ENCODE measurements around the gene TMEM237.

TMEM237 gene

DNA sequence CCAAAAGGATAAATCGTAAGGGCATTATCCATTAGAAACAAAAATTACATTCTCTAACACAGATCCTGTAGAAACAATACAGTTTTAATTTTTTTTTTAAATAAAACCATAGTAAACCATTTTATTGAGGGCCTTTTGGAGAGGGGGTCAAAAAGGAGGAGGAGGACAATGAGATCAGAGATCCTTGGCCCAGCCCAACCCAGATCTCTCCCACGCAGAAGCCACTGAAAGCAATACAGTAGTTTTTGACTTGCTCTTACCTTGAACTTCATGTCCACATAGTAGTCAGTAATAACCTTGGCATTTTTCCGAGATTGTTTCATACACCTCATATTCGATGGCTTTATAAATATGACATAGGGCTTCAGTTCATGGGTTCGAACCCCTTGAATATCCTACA lies 4.1 kb upstream of the TMEM237 start:
- DNase-seq (ENCODE audit: extremely low spot score), result no peak
- TF ChIP-seq, protein P1, sequence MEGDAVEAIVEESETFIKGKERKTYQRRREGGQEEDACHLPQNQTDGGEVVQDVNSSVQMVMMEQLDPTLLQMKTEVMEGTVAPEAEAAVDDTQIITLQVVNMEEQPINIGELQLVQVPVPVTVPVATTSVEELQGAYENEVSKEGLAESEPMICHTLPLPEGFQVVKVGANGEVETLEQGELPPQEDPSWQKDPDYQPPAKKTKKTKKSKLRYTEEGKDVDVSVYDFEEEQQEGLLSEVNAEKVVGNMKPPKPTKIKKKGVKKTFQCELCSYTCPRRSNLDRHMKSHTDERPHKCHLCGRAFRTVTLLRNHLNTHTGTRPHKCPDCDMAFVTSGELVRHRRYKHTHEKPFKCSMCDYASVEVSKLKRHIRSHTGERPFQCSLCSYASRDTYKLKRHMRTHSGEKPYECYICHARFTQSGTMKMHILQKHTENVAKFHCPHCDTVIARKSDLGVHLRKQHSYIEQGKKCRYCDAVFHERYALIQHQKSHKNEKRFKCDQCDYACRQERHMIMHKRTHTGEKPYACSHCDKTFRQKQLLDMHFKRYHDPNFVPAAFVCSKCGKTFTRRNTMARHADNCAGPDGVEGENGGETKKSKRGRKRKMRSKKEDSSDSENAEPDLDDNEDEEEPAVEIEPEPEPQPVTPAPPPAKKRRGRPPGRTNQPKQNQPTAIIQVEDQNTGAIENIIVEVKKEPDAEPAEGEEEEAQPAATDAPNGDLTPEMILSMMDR (IDR thresholded peaks at IDR 0.05; ENCODE audit: control extremely low read depth, extremely low read depth, low read depth, missing control alignments), result no peak
- CTCF ChIA-PET, result interaction anchor here (1.0 to 1.3 kb wide), 2 partner anchors 10 to 24 kb away, joined by 3 to 4 read pairs; no protein-coding TSS in a partner anchor
- POLR2A ChIA-PET, result no interaction called here

GRCh38 chr2:201644001-201644400 lies 698 bp upstream of the TMEM237 start:
- ChIA-PET POLR2A (no interaction called here), CTCF (interaction anchor here (1.0 to 2.0 kb wide), 4 partner anchors 10 to 25 kb away, joined by 3 to 8 read pairs (median 4); no protein-coding TSS in a partner anchor)
- DNase-seq (ENCODE audit: extremely low spot score), result no peak
- TF ChIP-seq, protein P1 (IDR thresholded peaks at IDR 0.05; ENCODE audit: control extremely low read depth, extremely low read depth, low read depth, missing control alignments), result no peak

GRCh38 chr2:201642579-201643215 lies 606 bp downstream of the TMEM237 start:
- POLR2A ChIA-PET, result interaction anchor here (0.6 kb wide), 1 partner anchor 194 kb away, joined by 3 read pairs; no protein-coding TSS in a partner anchor
- CTCF ChIA-PET, result interaction anchor here (0.9 to 2.0 kb wide), 7 partner anchors 9 to 409 kb away, joined by 3 to 8 read pairs (median 4); partner anchors contain the start of gene ALS2

DNA sequence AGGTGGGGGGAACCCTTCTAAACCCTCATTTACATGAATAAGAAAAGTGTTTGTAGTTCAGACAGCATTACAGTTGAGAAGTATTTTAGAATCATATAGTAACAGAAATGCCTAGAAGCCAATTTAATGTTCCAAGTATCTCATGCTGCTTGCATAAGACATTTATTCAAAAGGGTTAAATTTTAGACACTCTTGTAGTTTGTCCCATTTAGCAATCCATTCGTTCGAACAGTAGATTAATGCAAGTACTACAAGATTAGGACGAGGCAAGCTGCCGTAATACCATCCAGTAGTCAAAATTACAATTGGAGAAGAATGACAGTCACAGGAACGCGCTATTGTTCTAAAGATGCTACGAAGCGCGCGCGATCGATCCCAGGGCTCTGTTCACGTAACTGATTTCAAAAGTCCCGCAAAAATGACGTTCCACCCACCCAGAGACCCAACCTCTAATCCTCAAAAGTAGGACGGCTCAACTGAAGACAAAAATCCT lies 1.2 kb downstream of the TMEM237 start:
- CTCF ChIA-PET, result interaction anchor here (0.9 to 2.0 kb wide), 3 partner anchors 8 to 409 kb away, joined by 3 to 8 read pairs (median 4); no protein-coding TSS in a partner anchor
- TF ChIP-seq, protein P1 (IDR thresholded peaks at IDR 0.05; ENCODE audit: control extremely low read depth, extremely low read depth, low read depth, missing control alignments), result no peak
- POLR2A ChIA-PET, result no interaction called here

More at GRCh38 chr2:201642579-201643215, 606 bp downstream of the TMEM237 start:
- TF ChIP-seq, protein P1 (IDR thresholded peaks at IDR 0.05; ENCODE audit: control extremely low read depth, extremely low read depth, low read depth, missing control alignments), result no peak
- peak; percentile 90 for DNase-seq (ENCODE audit: extremely low spot score)

DNA sequence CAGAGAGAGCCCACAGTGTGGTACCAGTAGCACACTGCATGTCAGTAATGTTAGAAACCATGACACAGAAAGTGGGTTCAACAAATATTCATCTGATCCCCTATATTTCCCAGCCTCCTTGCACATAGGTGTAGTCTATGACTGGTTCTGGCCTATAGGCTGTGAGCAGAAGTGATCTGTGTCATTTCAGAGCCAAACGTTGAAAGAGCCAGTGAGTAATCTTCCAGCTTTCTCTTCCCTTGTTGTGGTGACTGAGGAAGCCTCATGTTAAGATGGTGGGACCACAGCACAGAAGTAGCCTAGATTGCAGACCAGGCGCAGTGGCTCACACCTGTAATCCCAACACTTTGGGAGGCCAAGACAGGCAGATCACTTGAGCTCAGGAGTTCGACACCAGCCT lies 4.1 kb downstream of the TMEM237 start:
- DNase-seq (ENCODE audit: extremely low spot score), result no peak
- TF ChIP-seq, protein P1 (IDR thresholded peaks at IDR 0.05; ENCODE audit: control extremely low read depth, extremely low read depth, low read depth, missing control alignments), result no peak
- ChIA-PET POLR2A (no interaction called here), CTCF (interaction anchor here (1.3 to 3.4 kb wide), 3 partner anchors 9 to 16 kb away, joined by 3 to 13 read pairs (median 4); no protein-coding TSS in a partner anchor)

More for the DNA sequence above, 1.2 kb downstream of the TMEM237 start:
- no peak for DNase-seq (ENCODE audit: extremely low spot score)

DNA sequence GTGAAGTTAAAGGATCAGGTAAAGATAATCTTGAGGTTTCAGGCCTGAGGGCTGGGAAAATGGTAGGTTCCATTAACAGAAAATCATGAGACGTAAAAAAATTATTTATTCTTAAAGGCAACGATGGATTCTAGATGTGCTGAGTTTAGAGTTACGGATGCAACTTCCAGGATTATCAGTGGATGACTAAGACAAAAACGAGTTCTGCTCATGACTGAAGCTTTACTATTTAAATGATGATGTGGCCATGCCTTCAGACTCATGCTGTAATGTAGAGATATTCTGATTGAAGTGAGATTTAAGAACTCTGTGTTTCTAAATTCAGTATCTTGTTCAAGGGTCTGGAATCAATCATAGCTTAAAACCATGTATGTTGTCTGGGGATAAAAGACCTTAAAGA lies 5.0 kb downstream of the TMEM237 start:
- DNase-seq (ENCODE audit: extremely low spot score), result no peak
- POLR2A ChIA-PET, result no interaction called here
- CTCF ChIA-PET, result interaction anchor here (1.3 to 3.4 kb wide), 3 partner anchors 10 to 15 kb away, joined by 3 to 13 read pairs (median 4); no protein-coding TSS in a partner anchor
- TF ChIP-seq, protein P1 (IDR thresholded peaks at IDR 0.05; ENCODE audit: control extremely low read depth, extremely low read depth, low read depth, missing control alignments), result no peak

Data from GM10248 (cell line).